ENCODE measurements around the gene UBE2E2.

GRCh38 chr3:23303601-23304217 is 100.6 kb downstream of the UBE2E2 start:
- TF ChIP-seq, protein P1, sequence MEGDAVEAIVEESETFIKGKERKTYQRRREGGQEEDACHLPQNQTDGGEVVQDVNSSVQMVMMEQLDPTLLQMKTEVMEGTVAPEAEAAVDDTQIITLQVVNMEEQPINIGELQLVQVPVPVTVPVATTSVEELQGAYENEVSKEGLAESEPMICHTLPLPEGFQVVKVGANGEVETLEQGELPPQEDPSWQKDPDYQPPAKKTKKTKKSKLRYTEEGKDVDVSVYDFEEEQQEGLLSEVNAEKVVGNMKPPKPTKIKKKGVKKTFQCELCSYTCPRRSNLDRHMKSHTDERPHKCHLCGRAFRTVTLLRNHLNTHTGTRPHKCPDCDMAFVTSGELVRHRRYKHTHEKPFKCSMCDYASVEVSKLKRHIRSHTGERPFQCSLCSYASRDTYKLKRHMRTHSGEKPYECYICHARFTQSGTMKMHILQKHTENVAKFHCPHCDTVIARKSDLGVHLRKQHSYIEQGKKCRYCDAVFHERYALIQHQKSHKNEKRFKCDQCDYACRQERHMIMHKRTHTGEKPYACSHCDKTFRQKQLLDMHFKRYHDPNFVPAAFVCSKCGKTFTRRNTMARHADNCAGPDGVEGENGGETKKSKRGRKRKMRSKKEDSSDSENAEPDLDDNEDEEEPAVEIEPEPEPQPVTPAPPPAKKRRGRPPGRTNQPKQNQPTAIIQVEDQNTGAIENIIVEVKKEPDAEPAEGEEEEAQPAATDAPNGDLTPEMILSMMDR (IDR thresholded peaks at IDR 0.05 in 4 of 5, conservative IDR thresholded peaks at IDR 0.05 in 1 of 5), result no peak
- no peak for TF ChIP-seq POLR2A (IDR thresholded peaks at IDR 0.05)

Data from gastrocnemius medialis (tissue), 4 donors.